WTC11 (cell line): Measurements from ENCODE around the gene FGF22.

Experiments used
- AFF4 ChIP-seq: sonication (generic); formaldehyde crosslinking; IDR thresholded peaks from 2 replicates; pipeline ENCODE4 v1.8.1; 2023; ENCODE audit warnings: mild to moderate bottlenecking, missing genetic modification reagents, borderline replicate concordance
- ATF1 ChIP-seq: sonication (generic); formaldehyde crosslinking; IDR thresholded peaks from 2 replicates; pipeline ENCODE4 v1.8.1; 2023; ENCODE audit warnings: mild to moderate bottlenecking, moderate library complexity, missing genetic modification reagents
- CBFB ChIP-seq: sonication (generic); formaldehyde crosslinking; IDR thresholded peaks from 2 replicates; pipeline ENCODE4 v1.8.1; 2022; ENCODE audit warnings: mild to moderate bottlenecking, low read depth, missing genetic modification reagents
- CTCF ChIP-seq: fragments of 200-600 bp; IDR thresholded peaks from 2 replicates; pipeline ENCODE4 v1.8.0; 2022; ENCODE audit warnings: antibody characterized with exemption
- E2F5 ChIP-seq: sonication (generic); formaldehyde crosslinking; IDR thresholded peaks from 2 replicates; pipeline ENCODE4 v1.8.1; 2022; ENCODE audit warnings: mild to moderate bottlenecking, moderate library complexity, missing genetic modification reagents
- ELF4 ChIP-seq: sonication (generic); formaldehyde crosslinking; IDR thresholded peaks from 2 replicates; pipeline ENCODE4 v1.8.1; 2022; ENCODE audit warnings: low read depth, mild to moderate bottlenecking, moderate library complexity, missing genetic modification reagents
- IRF1 ChIP-seq: sonication (generic); formaldehyde crosslinking; IDR thresholded peaks from 2 replicates; pipeline ENCODE4 v1.8.0; 2023; ENCODE audit warnings: missing genetic modification reagents
- MAX ChIP-seq: sonication (generic); formaldehyde crosslinking; IDR thresholded peaks from 2 replicates; pipeline ENCODE4 v1.8.0; 2022; ENCODE audit warnings: mild to moderate bottlenecking, missing genetic modification reagents
- SMAD4 ChIP-seq: sonication (generic); formaldehyde crosslinking; IDR thresholded peaks from 2 replicates; pipeline ENCODE4 v1.8.0; 2022; ENCODE audit warnings: mild to moderate bottlenecking, missing genetic modification reagents
- SP1 ChIP-seq: sonication (generic); formaldehyde crosslinking; conservative IDR thresholded peaks from 2 replicates; pipeline ENCODE4 v1.8.1; 2022; ENCODE audit warnings: missing genetic modification reagents
- ZBTB21 ChIP-seq: sonication (generic); formaldehyde crosslinking; IDR thresholded peaks from 2 replicates; pipeline ENCODE4 v1.8.1; 2023; ENCODE audit warnings: mild to moderate bottlenecking, missing genetic modification reagents, borderline replicate concordance
- ZNF416 ChIP-seq: fragments of 250-450 bp; sonication (Bioruptor Pico); IDR thresholded peaks from 2 replicates; pipeline ENCODE4 v1.9.0; 2021; ENCODE audit warnings: mild to moderate bottlenecking, inconsistent platforms
- TF ChIP-seq, protein P1 (sequence below): sonication (generic); formaldehyde crosslinking; conservative IDR thresholded peaks from 2 replicates; pipeline ENCODE4 v1.8.1; 2023; ENCODE audit warnings: mild to moderate bottlenecking, low read depth, missing genetic modification reagents, moderate library complexity

- TF ChIP-seq AFF4 (CRISPR knock-in tag) (no peak), CTCF (no peak), ELF4 (CRISPR knock-in tag) (no peak), CBFB (no peak), IRF1 (no peak), ZNF416 (no peak), SMAD4 (CRISPR knock-in tag) (no peak), SP1 (no peak), ZBTB21 (CRISPR knock-in tag) (no peak), MAX (CRISPR knock-in tag) (no peak), ATF1 (CRISPR knock-in tag) (no peak), E2F5 (no peak)
- TF ChIP-seq, protein P1, sequence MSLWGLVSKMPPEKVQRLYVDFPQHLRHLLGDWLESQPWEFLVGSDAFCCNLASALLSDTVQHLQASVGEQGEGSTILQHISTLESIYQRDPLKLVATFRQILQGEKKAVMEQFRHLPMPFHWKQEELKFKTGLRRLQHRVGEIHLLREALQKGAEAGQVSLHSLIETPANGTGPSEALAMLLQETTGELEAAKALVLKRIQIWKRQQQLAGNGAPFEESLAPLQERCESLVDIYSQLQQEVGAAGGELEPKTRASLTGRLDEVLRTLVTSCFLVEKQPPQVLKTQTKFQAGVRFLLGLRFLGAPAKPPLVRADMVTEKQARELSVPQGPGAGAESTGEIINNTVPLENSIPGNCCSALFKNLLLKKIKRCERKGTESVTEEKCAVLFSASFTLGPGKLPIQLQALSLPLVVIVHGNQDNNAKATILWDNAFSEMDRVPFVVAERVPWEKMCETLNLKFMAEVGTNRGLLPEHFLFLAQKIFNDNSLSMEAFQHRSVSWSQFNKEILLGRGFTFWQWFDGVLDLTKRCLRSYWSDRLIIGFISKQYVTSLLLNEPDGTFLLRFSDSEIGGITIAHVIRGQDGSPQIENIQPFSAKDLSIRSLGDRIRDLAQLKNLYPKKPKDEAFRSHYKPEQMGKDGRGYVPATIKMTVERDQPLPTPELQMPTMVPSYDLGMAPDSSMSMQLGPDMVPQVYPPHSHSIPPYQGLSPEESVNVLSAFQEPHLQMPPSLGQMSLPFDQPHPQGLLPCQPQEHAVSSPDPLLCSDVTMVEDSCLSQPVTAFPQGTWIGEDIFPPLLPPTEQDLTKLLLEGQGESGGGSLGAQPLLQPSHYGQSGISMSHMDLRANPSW: no peak
Measured at GRCh38 chr19:607301-608154, 32.2 kb upstream of the FGF22 start.
